CD4-positive, CD25-positive, alpha-beta regulatory T cell (primary cell): Measurements from ENCODE around the gene CAPN8. TPM values are rescaled to one million over a fixed set of nuclear protein-coding genes. Genes with fewer than 3 reads are reported as not detected.
A peak's percentile ranks its signal among the peaks of the same experiment; 100 is the strongest.

ENCODE experiments used
- ATAC-seq, 2 donors: fragments of 150-1000 bp; cut with Tn5 transposase; one replicate each; pipeline ENCODE4 v1.10.0; 2021; ENCODE audit warnings: low read depth in 2 of 2, moderate number of reproducible peaks in 2 of 2, moderate library complexity in 1 of 2
- DNase-seq, 3 donors: peaks; one replicate each; pipeline versions ENCODE4 v3.0.0 to v3.0.0-alpha.2; 2012 to 2022; ENCODE audit warnings: mixed read lengths in 1 of 3
- H3K27ac ChIP-seq: one replicate; pipeline ENCODE4 v1.7.0; 2013; ENCODE audit warnings: mild to moderate bottlenecking, low read length; ENCODE audit not compliant: insufficient read depth, poor library complexity, severe bottlenecking
- H3K27me3 ChIP-seq: one replicate; pipeline ENCODE4 v1.7.0; 2013; ENCODE audit warnings: low read length; ENCODE audit not compliant: control insufficient read depth, insufficient read depth
- H3K36me3 ChIP-seq: one replicate; pipeline ENCODE4 v1.7.0; 2013; ENCODE audit warnings: mild to moderate bottlenecking, low read length, moderate library complexity; ENCODE audit not compliant: control insufficient read depth, insufficient read depth
- H3K4me1 ChIP-seq: 2 replicates; pipeline ENCODE4 v1.7.0; 2013; ENCODE audit warnings: mild to moderate bottlenecking, low read length; ENCODE audit not compliant: insufficient read depth, control insufficient read depth, poor library complexity, severe bottlenecking
- H3K4me3 ChIP-seq: one replicate; pipeline ENCODE4 v1.7.0; 2013; ENCODE audit warnings: low read depth, mild to moderate bottlenecking, low read length, moderate library complexity
- H3K9me3 ChIP-seq, 2 experiments: 1 replicate in 1 of 2; 2 replicates in 1 of 2; pipeline ENCODE4 v1.7.0; 2013; ENCODE audit warnings: low read length in 2 of 2, mild to moderate bottlenecking in 1 of 2, moderate library complexity in 1 of 2; ENCODE audit not compliant: control insufficient read depth in 2 of 2
- H3K27ac Mint-ChIP-seq, 3 donors: one replicate each; pipeline ENCODE4 v1.8.0; 2020 to 2022; ENCODE audit warnings: mild to moderate bottlenecking in 3 of 3, mixed read lengths in 3 of 3, moderate library complexity in 2 of 3
- H3K27me3 Mint-ChIP-seq: one replicate; pipeline ENCODE4 v1.8.0; 2022; ENCODE audit warnings: mild to moderate bottlenecking, mixed read lengths
- H3K36me3 Mint-ChIP-seq: one replicate; pipeline ENCODE4 v1.8.0; 2020; ENCODE audit warnings: mixed read lengths
- H3K4me1 Mint-ChIP-seq, 4 donors: one replicate each; pipeline ENCODE4 v1.8.0; 2020 to 2022; ENCODE audit warnings: mixed read lengths in 4 of 4, mild to moderate bottlenecking in 1 of 4
- H3K4me3 Mint-ChIP-seq, 4 donors: one replicate each; pipeline ENCODE4 v1.8.0; 2020 to 2022; ENCODE audit warnings: mild to moderate bottlenecking in 4 of 4, mixed read lengths in 4 of 4, moderate library complexity in 3 of 4
- H3K9me3 Mint-ChIP-seq, 7 donors: one replicate each; pipeline ENCODE4 v1.8.0; 2020 to 2022; ENCODE audit warnings: mixed read lengths in 7 of 7, mild to moderate bottlenecking in 3 of 7, moderate library complexity in 2 of 7
- polyA plus RNA-seq, 4 donors: library from polyadenylated mRNA; unstranded; fragments of 300-500 nt; fragmentation: Illumina TruSeq; gene quantifications; one replicate each; pipeline ENCODE4 v1.2.3, GENCODE V29; 2021
- total RNA-seq: library from RNA; stranded (reverse); gene quantifications from one replicate; pipeline ENCODE4 v1.2.3, GENCODE V29; 2022

The CAPN8 gene
- total and polyA plus RNA-seq, 5 donors from 2014 or later = 0.12 to 1.1 (median 0.49) TPM; not detected in 1

DNA sequence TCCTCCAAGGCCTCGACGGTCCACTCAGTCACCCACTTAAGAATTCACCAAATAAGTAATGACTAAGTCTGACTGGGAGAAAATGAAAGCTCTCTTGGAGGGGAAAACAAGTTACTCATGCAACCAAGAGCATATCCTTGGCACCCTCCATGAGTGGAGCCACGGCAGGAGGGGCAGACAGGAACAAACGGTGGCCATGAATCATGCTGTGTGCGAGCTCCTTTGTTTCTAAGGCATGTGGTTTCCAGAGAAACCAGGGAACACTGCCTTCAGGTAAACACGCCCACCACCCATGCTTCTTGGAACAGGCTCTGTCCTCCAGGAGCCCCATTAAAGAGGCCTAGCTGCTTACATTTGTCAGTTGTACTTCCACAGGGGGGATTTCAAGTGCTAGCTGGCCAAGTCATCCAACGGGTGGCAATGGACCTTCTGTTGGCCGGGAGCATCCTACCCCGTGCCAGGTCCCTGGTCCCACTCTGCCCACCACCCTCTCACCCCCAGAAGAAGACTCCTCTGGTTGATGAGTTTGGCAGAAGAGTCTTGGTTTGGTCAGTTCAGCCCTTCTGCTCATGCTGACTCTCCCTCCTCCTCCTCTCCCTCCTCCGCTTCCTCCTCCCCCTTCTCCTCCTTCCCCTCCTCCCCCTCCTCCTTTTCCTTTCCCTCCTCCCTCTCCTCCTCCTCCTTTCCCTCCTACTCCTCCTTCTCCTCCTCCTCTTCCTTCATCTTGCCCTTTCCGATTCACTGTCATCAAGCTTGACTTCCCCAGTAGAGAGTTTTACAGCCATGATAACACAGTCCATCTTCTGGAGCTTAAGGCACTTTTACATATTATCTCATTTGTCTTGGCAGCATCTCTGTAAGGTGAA, 164.7 kb downstream of the CAPN8 start:
- no peak overlapping the region for H3K4me3 Mint-ChIP-seq
- no peaks in the 10 kb centered on the region for H3K9me3 ChIP-seq
- H3K27ac ChIP-seq = no peak overlapping the region
- no peak overlapping the region for H3K27ac Mint-ChIP-seq
- H3K27me3 Mint-ChIP-seq = peaks cover 4% of the 10 kb centered on the region
- H3K4me1 ChIP-seq = no peaks in the 10 kb centered on the region
- no peaks in the 10 kb centered on the region for H3K27me3 ChIP-seq
- H3K36me3 ChIP-seq = no peaks in the 10 kb centered on the region
- ATAC-seq (no peak), DNase-seq (no peak)
- peaks cover 0 to 1% (median 0%) of the 10 kb centered on the region in 7 donors for H3K9me3 Mint-ChIP-seq
- H3K4me3 ChIP-seq = no peak overlapping the region
- H3K4me1 Mint-ChIP-seq = no peaks in the 10 kb centered on the region
- H3K36me3 Mint-ChIP-seq = no peaks in the 10 kb centered on the region

GRCh38 chr1:223496883-223497282, 168.6 kb downstream of the CAPN8 start:
- H3K27me3 Mint-ChIP-seq = peaks cover 4% of the 10 kb centered on the region
- H3K4me3 ChIP-seq = no peak overlapping the region
- H3K36me3 ChIP-seq = no peaks in the 10 kb centered on the region
- ATAC-seq (no peak), DNase-seq (no peak)
- H3K4me3 Mint-ChIP-seq = no peak overlapping the region
- no peaks in the 10 kb centered on the region for H3K4me1 Mint-ChIP-seq
- H3K36me3 Mint-ChIP-seq = no peaks in the 10 kb centered on the region
- H3K4me1 ChIP-seq = no peaks in the 10 kb centered on the region
- H3K9me3 Mint-ChIP-seq = peaks cover 0 to 1% (median 0%) of the 10 kb centered on the region in 7 donors
- H3K9me3 ChIP-seq = no peaks in the 10 kb centered on the region
- no peak overlapping the region for H3K27ac ChIP-seq
- H3K27me3 ChIP-seq = no peaks in the 10 kb centered on the region
- H3K27ac Mint-ChIP-seq = no peak overlapping the region

- Mint-ChIP-seq H3K27me3 (peaks cover 4% of the 10 kb centered on the region), H3K4me3 (no peak overlapping the region), H3K27ac (peak overlapping the region in 1 of 3 donors; percentile 39)
These were observed 170.4 kb downstream of the CAPN8 start for GRCh38 chr1:223494926-223495645.

DNA sequence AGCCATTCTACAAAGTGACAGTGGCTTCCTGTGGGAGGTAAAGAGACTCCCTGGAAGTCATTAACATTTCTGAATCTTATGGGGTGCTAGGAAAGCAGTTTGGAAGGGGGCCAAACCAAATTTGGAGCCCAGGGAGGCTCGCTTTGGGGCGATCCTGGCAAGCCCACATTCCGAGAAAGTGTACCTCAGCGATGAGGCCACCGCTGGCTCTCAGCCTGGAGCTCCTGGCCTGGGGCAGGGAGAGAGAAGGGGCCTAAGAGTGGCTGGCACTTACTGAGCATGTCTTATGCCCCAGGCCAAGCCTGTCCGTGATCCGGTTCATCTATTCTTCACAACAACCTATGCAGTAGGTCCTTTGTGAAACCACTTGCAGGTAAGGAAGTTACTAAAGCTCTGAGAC, 173.5 kb downstream of the CAPN8 start:
- DNase-seq (no peak), ATAC-seq (no peak)
- H3K27ac Mint-ChIP-seq = no peak overlapping the region
- Histone ChIP-seq H3K4me3 (no peak overlapping the region), H3K36me3 (no peaks in the 10 kb centered on the region), H3K4me1 (no peaks in the 10 kb centered on the region), H3K27me3 (no peaks in the 10 kb centered on the region), H3K27ac (no peak overlapping the region), H3K9me3 (no peaks in the 10 kb centered on the region)
- peaks cover 5% of the 10 kb centered on the region for H3K27me3 Mint-ChIP-seq
- H3K9me3 Mint-ChIP-seq = peaks cover 0 to 1% (median 0%) of the 10 kb centered on the region in 7 donors
- H3K4me1 Mint-ChIP-seq = no peaks in the 10 kb centered on the region
- H3K4me3 Mint-ChIP-seq = no peak overlapping the region
- H3K36me3 Mint-ChIP-seq = no peaks in the 10 kb centered on the region

More at GRCh38 chr1:223494926-223495645, 170.4 kb downstream of the CAPN8 start:
- Histone ChIP-seq H3K27me3 (no peaks in the 10 kb centered on the region), H3K36me3 (no peaks in the 10 kb centered on the region), H3K27ac (no peak overlapping the region), H3K9me3 (no peaks in the 10 kb centered on the region), H3K4me1 (no peaks in the 10 kb centered on the region), H3K4me3 (no peak overlapping the region)
- Mint-ChIP-seq H3K9me3 (peaks cover 0 to 1% (median 0%) of the 10 kb centered on the region in 7 donors), H3K36me3 (no peaks in the 10 kb centered on the region), H3K4me1 (no peaks in the 10 kb centered on the region)
- no peak for DNase-seq
- ATAC-seq = no peak

Other genes starting within 250 kb of the CAPN8 start
- 278 TPM for gene CAPN2, start 46.8 kb upstream of the CAPN8 start, total RNA-seq
- 100 to 1,000 TPM; 132 to 191 (median 150) TPM for gene CAPN2, start 46.8 kb upstream of the CAPN8 start, polyA plus RNA-seq
- 93.5 TPM for gene TP53BP2, start 180.2 kb upstream of the CAPN8 start, total RNA-seq
- gene TP53BP2, start 180.2 kb upstream of the CAPN8 start, polyA plus RNA-seq = 1 to 10 TPM; 7.4 to 8.7 (median 7.9) TPM